GM23338 (cell line): ENCODE data around the gene STRBP. TPM values are rescaled to one million over a fixed set of nuclear protein-coding genes. Genes with fewer than 3 reads are reported as not detected.

ENCODE experiments used
- ATAC-seq: fragments of 200-7000 bp; cut with Tn5 transposase; 3 replicates; pipeline ENCODE4 v1.9.1; 2020
- DNase-seq: peaks from one replicate; pipeline ENCODE4 v3.0.0-alpha.2; 2015; ENCODE audit warnings: low spot score
- H2AFZ ChIP-seq: fragments of 200-600 bp; sonication (generic); 2 replicates; pipeline ENCODE4 v1.8.0; 2016; ENCODE audit warnings: antibody characterized with exemption, mild to moderate bottlenecking, moderate library complexity
- H3F3A ChIP-seq: fragments of 200-600 bp; sonication (generic); replicated peaks from 2 replicates; pipeline ENCODE4 v1.8.0; 2017; ENCODE audit warnings: antibody characterized with exemption, mixed run types, low read depth
- H3K27ac ChIP-seq: fragments of 200-600 bp; sonication (generic); 2 replicates; pipeline ENCODE4 v1.6.1; 2016; ENCODE audit warnings: low read depth
- H3K27me3 ChIP-seq: fragments of 200-600 bp; sonication (generic); 2 replicates; pipeline ENCODE4 v1.8.0; 2016; ENCODE audit warnings: mild to moderate bottlenecking, mixed run types, moderate library complexity; ENCODE audit not compliant: insufficient read depth
- H3K36me3 ChIP-seq: fragments of 200-600 bp; sonication (generic); 2 replicates; pipeline ENCODE4 v1.8.0; 2016; ENCODE audit warnings: mild to moderate bottlenecking; ENCODE audit not compliant: insufficient read depth
- H3K4me1 ChIP-seq: fragments of 200-600 bp; sonication (generic); 2 replicates; pipeline ENCODE4 v1.8.0; 2016; ENCODE audit warnings: mild to moderate bottlenecking, moderate library complexity; ENCODE audit not compliant: insufficient read depth
- H3K4me2 ChIP-seq: fragments of 200-600 bp; sonication (generic); 2 replicates; pipeline ENCODE4 v1.7.1; 2017; ENCODE audit warnings: mixed run types
- H3K4me3 ChIP-seq: fragments of 200-600 bp; sonication (generic); 2 replicates; pipeline ENCODE4 v1.6.1; 2016; ENCODE audit warnings: mixed run types
- H3K79me2 ChIP-seq: fragments of 200-600 bp; sonication (generic); replicated peaks from 2 replicates; pipeline ENCODE4 v1.8.0; 2017; ENCODE audit warnings: mild to moderate bottlenecking; ENCODE audit not compliant: insufficient read depth
- H3K9me2 ChIP-seq: fragments of 200-600 bp; sonication (generic); 2 replicates; pipeline ENCODE4 v1.8.0; 2017; ENCODE audit not compliant: insufficient read depth
- H4K20me1 ChIP-seq: fragments of 200-600 bp; sonication (generic); replicated peaks from 2 replicates; pipeline ENCODE4 v1.8.0; 2017; ENCODE audit warnings: mild to moderate bottlenecking; ENCODE audit not compliant: insufficient read depth
- H3K27ac Mint-ChIP-seq: 2 replicates; pipeline ENCODE4 v1.8.0; 2020; ENCODE audit warnings: inconsistent platforms, mild to moderate bottlenecking, moderate library complexity, mixed read lengths
- H3K27me3 Mint-ChIP-seq: 3 replicates; pipeline ENCODE4 v1.8.0; 2022; ENCODE audit warnings: low read depth, mild to moderate bottlenecking, moderate library complexity, mixed read lengths, inconsistent platforms; ENCODE audit not compliant: insufficient read depth, poor library complexity
- H3K36me3 Mint-ChIP-seq: 3 replicates; pipeline ENCODE4 v1.8.0; 2021; ENCODE audit warnings: low read depth, mild to moderate bottlenecking, inconsistent platforms, moderate library complexity, mixed read lengths
- H3K4me1 Mint-ChIP-seq: 3 replicates; pipeline ENCODE4 v1.8.0; 2020; ENCODE audit warnings: mild to moderate bottlenecking, inconsistent platforms, mixed read lengths
- H3K4me3 Mint-ChIP-seq: 3 replicates; pipeline ENCODE4 v1.8.0; 2021; ENCODE audit warnings: moderate library complexity, mild to moderate bottlenecking, inconsistent platforms, mixed read lengths
- H3K9me3 Mint-ChIP-seq: 3 replicates; pipeline ENCODE4 v1.8.0; 2020; ENCODE audit warnings: moderate library complexity, mild to moderate bottlenecking, inconsistent platforms, mixed read lengths
- CREB1 ChIP-seq: fragments of 250-450 bp; sonication (Bioruptor Pico); IDR thresholded peaks from 2 replicates; pipeline ENCODE4 v1.5.0; 2020; ENCODE audit warnings: low read depth, mild to moderate bottlenecking, moderate library complexity
- EZH2 ChIP-seq: fragments of 200-600 bp; sonication (generic); IDR thresholded peaks from one replicate; pipeline ENCODE4 v1.8.0; 2017; ENCODE audit warnings: antibody characterized with exemption, mild to moderate bottlenecking, low read depth; ENCODE audit not compliant: unreplicated experiment
- EZH2phosphoT487 ChIP-seq: fragments of 200-600 bp; sonication (generic); IDR thresholded peaks from one replicate; pipeline ENCODE4 v1.8.1; 2018; ENCODE audit warnings: antibody characterized with exemption; ENCODE audit not compliant: unreplicated experiment
- JUNB ChIP-seq: IDR thresholded peaks from one replicate; pipeline ENCODE4 v1.6.1; 2016; ENCODE audit warnings: antibody characterized with exemption; ENCODE audit not compliant: unreplicated experiment
- POLR2AphosphoS5 ChIP-seq: IDR thresholded peaks from 2 replicates; pipeline ENCODE4 v1.6.1; 2016; ENCODE audit warnings: antibody characterized with exemption, low read depth
- STAT1 ChIP-seq: IDR thresholded peaks from one replicate; pipeline ENCODE4 v1.6.1; 2016; ENCODE audit warnings: antibody characterized with exemption; ENCODE audit not compliant: unreplicated experiment
- ZNF114 ChIP-seq: fragments of 250-450 bp; sonication (Bioruptor Pico); IDR thresholded peaks from 2 replicates; pipeline ENCODE4 v1.5.0; 2020; ENCODE audit warnings: mild to moderate bottlenecking, moderate library complexity
- ZNF331 ChIP-seq: fragments of 250-450 bp; sonication (Bioruptor Pico); IDR thresholded peaks from 2 replicates; pipeline ENCODE4 v1.5.0; 2020; ENCODE audit warnings: low read depth, mild to moderate bottlenecking, moderate library complexity
- polyA plus RNA-seq: library from polyadenylated mRNA; unstranded; fragments of >200 nt; fragmentation: Nextera tagmentation; extraction: Ambion mirVana; gene quantifications from 2 replicates; pipeline ENCODE4 v1.2.1, GENCODE V29; 2016
- total RNA-seq: library from RNA; depleted of rRNA; stranded (reverse); fragments of >200 nt; shearing (Covaris generic); gene quantifications from 2 replicates; pipeline ENCODE4 v1.2.3, GENCODE V29; 2014
- TF ChIP-seq, protein P1 (sequence below): IDR thresholded peaks from one replicate; pipeline ENCODE4 v1.6.1; 2018; ENCODE audit warnings: antibody characterized with exemption; ENCODE audit not compliant: unreplicated experiment
- TF ChIP-seq, protein P2 (sequence below): IDR thresholded peaks from 2 replicates; pipeline ENCODE4 v1.6.1; 2016; ENCODE audit warnings: antibody characterized with exemption

STRBP gene
- total and polyA plus RNA-seq, 2 experiments from 2014 or later: 80.5 to 116 TPM

GRCh38 chr9:123196124-123196523 is 72.3 kb downstream of the STRBP start (continued):
- TF ChIP-seq, protein P1, sequence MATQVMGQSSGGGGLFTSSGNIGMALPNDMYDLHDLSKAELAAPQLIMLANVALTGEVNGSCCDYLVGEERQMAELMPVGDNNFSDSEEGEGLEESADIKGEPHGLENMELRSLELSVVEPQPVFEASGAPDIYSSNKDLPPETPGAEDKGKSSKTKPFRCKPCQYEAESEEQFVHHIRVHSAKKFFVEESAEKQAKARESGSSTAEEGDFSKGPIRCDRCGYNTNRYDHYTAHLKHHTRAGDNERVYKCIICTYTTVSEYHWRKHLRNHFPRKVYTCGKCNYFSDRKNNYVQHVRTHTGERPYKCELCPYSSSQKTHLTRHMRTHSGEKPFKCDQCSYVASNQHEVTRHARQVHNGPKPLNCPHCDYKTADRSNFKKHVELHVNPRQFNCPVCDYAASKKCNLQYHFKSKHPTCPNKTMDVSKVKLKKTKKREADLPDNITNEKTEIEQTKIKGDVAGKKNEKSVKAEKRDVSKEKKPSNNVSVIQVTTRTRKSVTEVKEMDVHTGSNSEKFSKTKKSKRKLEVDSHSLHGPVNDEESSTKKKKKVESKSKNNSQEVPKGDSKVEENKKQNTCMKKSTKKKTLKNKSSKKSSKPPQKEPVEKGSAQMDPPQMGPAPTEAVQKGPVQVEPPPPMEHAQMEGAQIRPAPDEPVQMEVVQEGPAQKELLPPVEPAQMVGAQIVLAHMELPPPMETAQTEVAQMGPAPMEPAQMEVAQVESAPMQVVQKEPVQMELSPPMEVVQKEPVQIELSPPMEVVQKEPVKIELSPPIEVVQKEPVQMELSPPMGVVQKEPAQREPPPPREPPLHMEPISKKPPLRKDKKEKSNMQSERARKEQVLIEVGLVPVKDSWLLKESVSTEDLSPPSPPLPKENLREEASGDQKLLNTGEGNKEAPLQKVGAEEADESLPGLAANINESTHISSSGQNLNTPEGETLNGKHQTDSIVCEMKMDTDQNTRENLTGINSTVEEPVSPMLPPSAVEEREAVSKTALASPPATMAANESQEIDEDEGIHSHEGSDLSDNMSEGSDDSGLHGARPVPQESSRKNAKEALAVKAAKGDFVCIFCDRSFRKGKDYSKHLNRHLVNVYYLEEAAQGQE: no peak
- TF ChIP-seq EZH2: no peak

DNA sequence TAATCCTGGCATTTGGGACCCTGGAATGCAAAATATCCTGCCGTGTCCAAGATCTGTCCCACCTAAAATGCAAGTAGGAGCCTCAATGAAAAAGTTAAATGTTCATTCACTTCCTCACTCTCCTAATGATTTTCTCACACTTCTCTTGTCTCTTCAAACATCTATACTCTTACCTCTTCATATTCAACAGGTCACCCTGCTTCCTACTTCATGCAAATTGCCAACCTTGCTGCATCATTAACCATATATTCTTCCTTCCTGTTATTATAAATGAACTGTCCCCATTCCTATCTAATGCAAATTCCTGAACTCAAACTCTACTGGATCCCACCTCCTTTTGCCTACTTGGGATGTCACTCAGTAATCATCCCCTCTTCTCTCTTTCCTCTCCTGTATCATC is 74.4 kb downstream of the STRBP start:
- Histone ChIP-seq H3K4me3 (no peak overlapping the region), H3K4me2 (no peak overlapping the region), H4K20me1 (peaks cover 12% of the 10 kb centered on the region), H3K27ac (no peak overlapping the region), H3K36me3 (no peaks in the 10 kb centered on the region), H3F3A (no peaks in the 10 kb centered on the region), H3K4me1 (peaks cover 20% of the 10 kb centered on the region), H2AFZ (no peak overlapping the region), H3K79me2 (peaks cover 80% of the 10 kb centered on the region), H3K9me2 (0 out of 2 replicates have a peak, but pooled peaks cover 8% of the 10 kb centered on the region), H3K27me3 (no peaks in the 10 kb centered on the region)
- H3K27ac Mint-ChIP-seq: no peak overlapping the region
- peaks cover 3% of the 10 kb centered on the region for H3K27me3 Mint-ChIP-seq
- no peaks in the 10 kb centered on the region for H3K4me1 Mint-ChIP-seq
- H3K36me3 Mint-ChIP-seq: peaks cover 5% of the 10 kb centered on the region; the same call in 2 of the 3 replicates
- DNase-seq (no peak), ATAC-seq (no peak)
- no peak for TF ChIP-seq STAT1
- TF ChIP-seq, protein P1: no peak
- H3K9me3 Mint-ChIP-seq: peaks cover under 1% of the 10 kb centered on the region; the same call in 2 of the 3 replicates
- no peak overlapping the region for H3K4me3 Mint-ChIP-seq

- Histone ChIP-seq H3K27ac (no peak overlapping the region), H3K36me3 (no peaks in the 10 kb centered on the region), H4K20me1 (peaks cover 12% of the 10 kb centered on the region), H3K9me2 (0 out of 2 replicates have a peak, but pooled peaks cover 8% of the 10 kb centered on the region), H3F3A (no peaks in the 10 kb centered on the region), H3K4me2 (peak overlapping the region; percentile 41; the same call in 1 of the 2 replicates), H2AFZ (no peak overlapping the region), H3K27me3 (no peaks in the 10 kb centered on the region), H3K4me3 (no peak overlapping the region), H3K79me2 (peaks cover 90% of the 10 kb centered on the region), H3K4me1 (peaks cover 20% of the 10 kb centered on the region)
- DNase-seq (peak; percentile 26), ATAC-seq (no peak)
- no peak overlapping the region for H3K4me3 Mint-ChIP-seq
- H3K36me3 Mint-ChIP-seq: peaks cover 9% of the 10 kb centered on the region; the same call in 2 of the 3 replicates
- H3K27me3 Mint-ChIP-seq: no peaks in the 10 kb centered on the region
- H3K27ac Mint-ChIP-seq: no peak overlapping the region
- H3K9me3 Mint-ChIP-seq: peaks cover 4% of the 10 kb centered on the region; the same call in 2 of the 3 replicates
- H3K4me1 Mint-ChIP-seq: no peaks in the 10 kb centered on the region
- TF ChIP-seq JUNB (no peak), CREB1 (CRISPR knock-in tag) (no peak), STAT1 (no peak), ZNF114 (CRISPR knock-in tag) (no peak), ZNF331 (CRISPR knock-in tag) (no peak), EZH2phosphoT487 (no peak), POLR2AphosphoS5 (no peak)
- TF ChIP-seq, protein P2, sequence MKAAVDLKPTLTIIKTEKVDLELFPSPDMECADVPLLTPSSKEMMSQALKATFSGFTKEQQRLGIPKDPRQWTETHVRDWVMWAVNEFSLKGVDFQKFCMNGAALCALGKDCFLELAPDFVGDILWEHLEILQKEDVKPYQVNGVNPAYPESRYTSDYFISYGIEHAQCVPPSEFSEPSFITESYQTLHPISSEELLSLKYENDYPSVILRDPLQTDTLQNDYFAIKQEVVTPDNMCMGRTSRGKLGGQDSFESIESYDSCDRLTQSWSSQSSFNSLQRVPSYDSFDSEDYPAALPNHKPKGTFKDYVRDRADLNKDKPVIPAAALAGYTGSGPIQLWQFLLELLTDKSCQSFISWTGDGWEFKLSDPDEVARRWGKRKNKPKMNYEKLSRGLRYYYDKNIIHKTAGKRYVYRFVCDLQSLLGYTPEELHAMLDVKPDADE: no peak
- TF ChIP-seq, protein P1: no peak
Observed at GRCh38 chr9:123191680-123192079, 76.7 kb downstream of the STRBP start.
